ENCODE data around the gene KCNN4.
A peak's percentile ranks its signal among the peaks of the same experiment; 100 is the strongest.

KCNN4 gene

GRCh38 chr19:43814663-43815352, 34.0 kb upstream of the KCNN4 start:
- no peak for DNase-seq (ENCODE audit: extremely low read depth, low read depth)
- H3K4me3 ChIP-seq (replicated peaks; ENCODE audit: low read depth, low read length): no peak overlapping the region
- no peak for TF ChIP-seq CTCF (IDR thresholded peaks at IDR 0.05; ENCODE audit: low read depth, low read length, missing control alignments)

GRCh38 chr19:43812688-43813087, 31.9 kb upstream of the KCNN4 start:
- H3K4me3 ChIP-seq (replicated peaks; ENCODE audit: low read depth, low read length): no peak overlapping the region
- DNase-seq (ENCODE audit: extremely low read depth, low read depth): no peak
- no peak for TF ChIP-seq CTCF (IDR thresholded peaks at IDR 0.05; ENCODE audit: low read depth, low read length, missing control alignments)

- no peak for TF ChIP-seq CTCF (IDR thresholded peaks at IDR 0.05; ENCODE audit: low read depth, low read length, missing control alignments)
- no peak overlapping the region for H3K4me3 ChIP-seq (replicated peaks; ENCODE audit: low read depth, low read length)
- DNase-seq (ENCODE audit: extremely low read depth, low read depth): no peak
Measured at GRCh38 chr19:43812259-43812658, 31.5 kb upstream of the KCNN4 start.

- no peak for DNase-seq (ENCODE audit: extremely low read depth, low read depth)
- no peak for TF ChIP-seq CTCF (IDR thresholded peaks at IDR 0.05; ENCODE audit: low read depth, low read length, missing control alignments)
- no peak overlapping the region for H3K4me3 ChIP-seq (replicated peaks; ENCODE audit: low read depth, low read length)
Measured at GRCh38 chr19:43811837-43812236, 31.1 kb upstream of the KCNN4 start.

GRCh38 chr19:43809762-43810696, 29.3 kb upstream of the KCNN4 start:
- DNase-seq (ENCODE audit: extremely low read depth, low read depth): no peak
- no peak overlapping the region for H3K4me3 ChIP-seq (replicated peaks; ENCODE audit: low read depth, low read length)
- peak; percentile 47 for TF ChIP-seq CTCF (IDR thresholded peaks at IDR 0.05; ENCODE audit: low read depth, low read length, missing control alignments)

- TF ChIP-seq CTCF (IDR thresholded peaks at IDR 0.05; ENCODE audit: low read depth, low read length, missing control alignments): no peak
- no peak for DNase-seq (ENCODE audit: extremely low read depth, low read depth)
Measured at GRCh38 chr19:43807651-43808050, 26.9 kb upstream of the KCNN4 start.

More at GRCh38 chr19:43807651-43808050, 26.9 kb upstream of the KCNN4 start:
- no peak overlapping the region for H3K4me3 ChIP-seq (replicated peaks; ENCODE audit: low read depth, low read length)
